ENCODE measurements around the gene BRD7. TPM values are rescaled to one million over a fixed set of nuclear protein-coding genes. Genes with fewer than 3 reads are reported as not detected.

BRD7 gene
- total RNA-seq, 1 experiment from 2014 or later = 76.6 TPM

DNA sequence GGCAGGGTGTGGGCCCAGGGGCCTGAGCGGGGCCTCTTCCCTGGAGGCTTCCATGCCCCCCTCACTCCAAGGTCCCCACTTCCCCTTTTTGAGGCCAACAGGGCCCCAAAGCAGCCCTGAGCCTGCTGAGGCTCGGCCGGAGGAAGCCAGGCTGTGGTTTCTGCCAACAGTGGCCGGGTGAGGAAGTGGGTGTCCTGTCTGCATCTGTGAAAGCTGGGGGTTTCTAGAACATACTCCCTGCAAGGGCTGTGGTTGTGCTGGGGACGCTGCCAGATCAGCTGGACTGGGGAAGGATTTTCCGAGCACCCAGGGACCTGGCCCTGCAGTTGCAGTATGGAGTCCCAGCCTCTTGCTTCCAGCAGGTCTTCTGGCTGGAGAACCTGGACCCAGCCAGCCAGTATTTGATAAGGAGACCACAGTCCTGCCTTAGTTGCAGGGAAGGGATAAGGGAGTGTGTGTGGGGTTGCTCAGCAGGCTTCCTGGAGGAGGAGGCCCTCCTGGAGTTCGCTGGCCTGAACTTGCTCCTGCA lies 86.7 kb downstream of the BRD7 start:
- ChIA-PET POLR2A (ENCODE audit: unreplicated experiment) (no interaction called here), CTCF (no interaction called here)
- H3K27me3 ChIP-seq (ENCODE audit: insufficient read depth, low read depth) = no peaks in the 10 kb centered on the region
- H3K4me3 ChIP-seq = no peak overlapping the region
- no peaks in the 10 kb centered on the region for H4K20me1 ChIP-seq (ENCODE audit: insufficient read depth)
- H3K4me2 ChIP-seq = no peak overlapping the region
- peaks cover 2% of the 10 kb centered on the region; the same call in 1 of the 2 replicates for H3F3A ChIP-seq (ENCODE audit: insufficient read depth, low read depth)
- no TSS peak for BruUV-seq (replicated peaks)
- no peak for DNase-seq
- H3K4me1 ChIP-seq (replicated peaks; ENCODE audit: insufficient read depth) = no peaks in the 10 kb centered on the region
- no peak for TF ChIP-seq CTCF (conservative IDR thresholded peaks at IDR 0.05)
- no peak for TF ChIP-seq EZH2 (IDR thresholded peaks at IDR 0.05; ENCODE audit: low read depth)
- no peaks in the 10 kb centered on the region for H3K9me3 ChIP-seq (ENCODE audit: insufficient read depth, low read depth)
- H3K9me2 ChIP-seq (ENCODE audit: insufficient read depth) = no peaks in the 10 kb centered on the region
- H2AFZ ChIP-seq = no peak overlapping the region
- H3K27ac ChIP-seq = no peak overlapping the region
- intact Hi-C loops (cut with micrococcal nuclease; ENCODE audit: unreplicated experiment) = no loop called here
- H3K36me3 ChIP-seq (ENCODE audit: low read depth) = no peaks in the 10 kb centered on the region
- H3K79me2 ChIP-seq (ENCODE audit: low read depth) = no peaks in the 10 kb centered on the region

DNA sequence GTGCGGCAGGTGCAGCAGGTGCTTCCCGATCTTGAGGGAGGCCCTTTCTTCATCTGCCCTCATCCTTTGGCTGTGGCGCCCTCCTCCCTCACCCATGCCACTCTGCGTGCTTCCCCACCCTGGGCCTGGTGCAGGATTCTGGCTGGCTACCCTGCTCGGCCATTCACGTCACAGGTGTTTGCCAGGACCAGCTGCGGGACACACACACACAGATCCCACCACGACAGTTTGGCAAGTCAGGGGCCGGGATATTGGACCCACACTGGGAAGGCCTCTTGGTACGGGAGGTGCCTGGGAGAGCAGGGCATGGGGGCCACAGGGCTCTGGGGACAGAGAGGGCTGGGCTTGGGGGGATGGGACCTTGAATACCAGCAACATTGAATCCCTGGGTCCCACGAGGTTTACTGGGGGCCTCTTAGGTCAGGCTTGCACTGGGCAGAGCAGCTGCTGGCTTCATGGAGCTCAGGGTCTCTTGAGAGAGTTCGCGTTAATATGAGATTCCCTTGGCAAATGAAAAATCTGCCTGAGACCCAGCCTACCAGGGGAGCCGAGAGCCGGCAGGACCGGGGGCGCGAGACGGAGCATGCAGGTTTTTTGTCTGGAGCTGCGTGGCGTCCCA lies 87.3 kb downstream of the BRD7 start:
- POLR2A ChIA-PET (ENCODE audit: unreplicated experiment) = no interaction called here
- no peak for DNase-seq
- H2AFZ ChIP-seq = no peak overlapping the region
- TF ChIP-seq CTCF (conservative IDR thresholded peaks at IDR 0.05) (no peak), EZH2 (IDR thresholded peaks at IDR 0.05; ENCODE audit: low read depth) (no peak)
- peaks cover 7% of the 10 kb centered on the region; the same call in 1 of the 2 replicates for H3F3A ChIP-seq (ENCODE audit: insufficient read depth, low read depth)
- H3K9me2 ChIP-seq (ENCODE audit: insufficient read depth) = no peaks in the 10 kb centered on the region
- H3K36me3 ChIP-seq (ENCODE audit: low read depth) = no peaks in the 10 kb centered on the region
- no peaks in the 10 kb centered on the region for H3K9me3 ChIP-seq (ENCODE audit: insufficient read depth, low read depth)
- intact Hi-C loops (cut with micrococcal nuclease; ENCODE audit: unreplicated experiment) = no loop called here
- no peak overlapping the region for H3K27ac ChIP-seq
- H3K4me1 ChIP-seq (replicated peaks; ENCODE audit: insufficient read depth) = no peaks in the 10 kb centered on the region
- CTCF ChIA-PET = no interaction called here
- H3K27me3 ChIP-seq (ENCODE audit: insufficient read depth, low read depth) = no peaks in the 10 kb centered on the region
- H3K4me3 ChIP-seq = no peak overlapping the region
- no peaks in the 10 kb centered on the region for H3K79me2 ChIP-seq (ENCODE audit: low read depth)
- BruUV-seq (replicated peaks) = no TSS peak
- H4K20me1 ChIP-seq (ENCODE audit: insufficient read depth) = no peaks in the 10 kb centered on the region
- no peak overlapping the region for H3K4me2 ChIP-seq

GRCh38 chr16:50280932-50281331 lies 87.9 kb downstream of the BRD7 start:
- H3F3A ChIP-seq (ENCODE audit: insufficient read depth, low read depth) = peaks cover 10% of the 10 kb centered on the region; the same call in 1 of the 2 replicates
- H2AFZ ChIP-seq = no peak overlapping the region
- CTCF ChIA-PET = no interaction called here
- TF ChIP-seq EZH2 (IDR thresholded peaks at IDR 0.05; ENCODE audit: low read depth) = no peak
- no peak overlapping the region for H3K4me2 ChIP-seq
- BruUV-seq (replicated peaks) = no TSS peak
- no peaks in the 10 kb centered on the region for H3K27me3 ChIP-seq (ENCODE audit: insufficient read depth, low read depth)
- H3K36me3 ChIP-seq (ENCODE audit: low read depth) = no peaks in the 10 kb centered on the region
- no peaks in the 10 kb centered on the region for H3K4me1 ChIP-seq (replicated peaks; ENCODE audit: insufficient read depth)
- no peak overlapping the region for H3K4me3 ChIP-seq
- no peaks in the 10 kb centered on the region for H3K9me3 ChIP-seq (ENCODE audit: insufficient read depth, low read depth)
- DNase-seq = no peak
- H3K79me2 ChIP-seq (ENCODE audit: low read depth) = no peaks in the 10 kb centered on the region
- no peak overlapping the region for H3K27ac ChIP-seq
- H3K9me2 ChIP-seq (ENCODE audit: insufficient read depth) = no peaks in the 10 kb centered on the region
- intact Hi-C loops (cut with micrococcal nuclease; ENCODE audit: unreplicated experiment) = no loop called here
- no peaks in the 10 kb centered on the region for H4K20me1 ChIP-seq (ENCODE audit: insufficient read depth)
- POLR2A ChIA-PET (ENCODE audit: unreplicated experiment) = no interaction called here

- no peaks in the 10 kb centered on the region for H3K27me3 ChIP-seq (ENCODE audit: insufficient read depth, low read depth)
- intact Hi-C loops (cut with micrococcal nuclease; ENCODE audit: unreplicated experiment) = no loop called here
- H3K4me2 ChIP-seq = no peak overlapping the region
- ChIA-PET POLR2A (ENCODE audit: unreplicated experiment) (interaction anchor here (0.7 kb wide), 1 partner anchor 10 kb away, joined by 3 read pairs; no protein-coding TSS in a partner anchor), CTCF (no interaction called here)
- BruUV-seq (replicated peaks) = no TSS peak
- no peaks in the 10 kb centered on the region for H3K36me3 ChIP-seq (ENCODE audit: low read depth)
- peaks cover 10% of the 10 kb centered on the region; the same call in 1 of the 2 replicates for H3F3A ChIP-seq (ENCODE audit: insufficient read depth, low read depth)
- DNase-seq = no peak
- H3K27ac ChIP-seq = no peak overlapping the region
- TF ChIP-seq CTCF (conservative IDR thresholded peaks at IDR 0.05) (no peak), EZH2 (IDR thresholded peaks at IDR 0.05; ENCODE audit: low read depth) (no peak)
- H3K9me3 ChIP-seq (ENCODE audit: insufficient read depth, low read depth) = no peaks in the 10 kb centered on the region
- no peaks in the 10 kb centered on the region for H4K20me1 ChIP-seq (ENCODE audit: insufficient read depth)
- H3K79me2 ChIP-seq (ENCODE audit: low read depth) = no peaks in the 10 kb centered on the region
- H3K4me1 ChIP-seq (replicated peaks; ENCODE audit: insufficient read depth) = no peaks in the 10 kb centered on the region
- no peak overlapping the region for H2AFZ ChIP-seq
- H3K4me3 ChIP-seq = no peak overlapping the region
- H3K9me2 ChIP-seq (ENCODE audit: insufficient read depth) = no peaks in the 10 kb centered on the region
Observed at GRCh38 chr16:50279504-50279865, 89.3 kb downstream of the BRD7 start.

All from PC-9 (cell line).